Neural progenitor cell (in vitro differentiated cells): ENCODE data around the gene PCSK9. TPM values are rescaled to one million over a fixed set of nuclear protein-coding genes. Genes with fewer than 3 reads are reported as not detected.

Source experiments
- DNase-seq: peaks from one replicate; pipeline ENCODE4 v3.0.0-alpha.2; 2016; ENCODE audit warnings: low spot score
- H2AFZ ChIP-seq: fragments of 200-600 bp; sonication (generic); replicated peaks from 2 replicates; pipeline ENCODE4 v1.6.1; 2016; ENCODE audit warnings: antibody characterized with exemption
- H3F3A ChIP-seq: fragments of 200-600 bp; sonication (generic); 2 replicates; pipeline ENCODE4 v1.6.1; 2016; ENCODE audit warnings: antibody characterized with exemption, low read depth
- H3K27ac ChIP-seq: fragments of 200-600 bp; sonication (generic); 2 replicates; pipeline ENCODE4 v1.5.1; 2016; ENCODE audit warnings: mild to moderate bottlenecking
- H3K27me3 ChIP-seq: fragments of 200-600 bp; sonication (generic); 2 replicates; pipeline ENCODE4 v1.6.1; 2016; ENCODE audit warnings: mild to moderate bottlenecking, moderate library complexity
- H3K36me3 ChIP-seq: fragments of 200-600 bp; sonication (generic); 2 replicates; pipeline ENCODE4 v1.5.1; 2016
- H3K4me1 ChIP-seq: fragments of 200-600 bp; sonication (generic); 2 replicates; pipeline ENCODE4 v1.6.1; 2016; ENCODE audit warnings: mixed run types
- H3K4me2 ChIP-seq: fragments of 200-600 bp; sonication (generic); 2 replicates; pipeline ENCODE4 v1.6.1; 2016
- H3K4me3 ChIP-seq: fragments of 200-600 bp; sonication (generic); 2 replicates; pipeline ENCODE4 v1.5.1; 2016
- H3K79me2 ChIP-seq: fragments of 200-600 bp; sonication (generic); 2 replicates; pipeline ENCODE4 v1.6.1; 2016; ENCODE audit warnings: low read depth
- H3K9ac ChIP-seq: fragments of 200-600 bp; sonication (generic); 2 replicates; pipeline ENCODE4 v1.6.1; 2016
- H3K9me3 ChIP-seq: fragments of 200-600 bp; sonication (generic); 2 replicates; pipeline ENCODE4 v1.5.1; 2016; ENCODE audit warnings: low read depth
- H4K20me1 ChIP-seq: fragments of 200-600 bp; sonication (generic); 2 replicates; pipeline ENCODE4 v1.6.1; 2016; ENCODE audit warnings: low read depth
- H3K27ac Mint-ChIP-seq: 3 replicates; pipeline ENCODE4 v1.8.0; 2021; ENCODE audit warnings: mixed read lengths
- H3K27me3 Mint-ChIP-seq: 2 replicates; pipeline ENCODE4 v1.8.0; 2022; ENCODE audit warnings: low read depth, mild to moderate bottlenecking, inconsistent platforms, moderate library complexity, mixed read lengths; ENCODE audit not compliant: insufficient read depth
- H3K36me3 Mint-ChIP-seq: 3 replicates; pipeline ENCODE4 v1.8.0; 2021; ENCODE audit warnings: mixed read lengths
- H3K4me1 Mint-ChIP-seq: 3 replicates; pipeline ENCODE4 v1.8.0; 2021; ENCODE audit warnings: mixed read lengths
- H3K4me3 Mint-ChIP-seq: 3 replicates; pipeline ENCODE4 v1.8.0; 2021; ENCODE audit warnings: mild to moderate bottlenecking, moderate library complexity, mixed read lengths
- H3K9me3 Mint-ChIP-seq: 3 replicates; pipeline ENCODE4 v1.8.0; 2020; ENCODE audit warnings: mixed read lengths
- EZH2 ChIP-seq: fragments of 200-600 bp; sonication (generic); IDR thresholded peaks from 2 replicates; pipeline ENCODE4 v1.6.1; 2017; ENCODE audit warnings: antibody characterized with exemption, mild to moderate bottlenecking, moderate library complexity
- EZH2phosphoT487 ChIP-seq: fragments of 200-600 bp; sonication (generic); IDR thresholded peaks from 2 replicates; pipeline ENCODE4 v1.6.1; 2017; ENCODE audit warnings: antibody characterized with exemption
- total RNA-seq: library from RNA; depleted of rRNA; stranded (reverse); fragments of >200 nt; gene quantifications from 2 replicates; pipeline ENCODE4 v1.2.3, GENCODE V29; 2015; ENCODE audit warnings: low replicate concordance
- TF ChIP-seq, protein P1 (sequence below): fragments of 200-600 bp; sonication (generic); IDR thresholded peaks from 2 replicates; pipeline ENCODE4 v1.5.1; 2017; ENCODE audit warnings: antibody characterized with exemption, mild to moderate bottlenecking

The PCSK9 gene
- total RNA-seq, 1 donor from 2014 or later = 4.5 TPM

DNA sequence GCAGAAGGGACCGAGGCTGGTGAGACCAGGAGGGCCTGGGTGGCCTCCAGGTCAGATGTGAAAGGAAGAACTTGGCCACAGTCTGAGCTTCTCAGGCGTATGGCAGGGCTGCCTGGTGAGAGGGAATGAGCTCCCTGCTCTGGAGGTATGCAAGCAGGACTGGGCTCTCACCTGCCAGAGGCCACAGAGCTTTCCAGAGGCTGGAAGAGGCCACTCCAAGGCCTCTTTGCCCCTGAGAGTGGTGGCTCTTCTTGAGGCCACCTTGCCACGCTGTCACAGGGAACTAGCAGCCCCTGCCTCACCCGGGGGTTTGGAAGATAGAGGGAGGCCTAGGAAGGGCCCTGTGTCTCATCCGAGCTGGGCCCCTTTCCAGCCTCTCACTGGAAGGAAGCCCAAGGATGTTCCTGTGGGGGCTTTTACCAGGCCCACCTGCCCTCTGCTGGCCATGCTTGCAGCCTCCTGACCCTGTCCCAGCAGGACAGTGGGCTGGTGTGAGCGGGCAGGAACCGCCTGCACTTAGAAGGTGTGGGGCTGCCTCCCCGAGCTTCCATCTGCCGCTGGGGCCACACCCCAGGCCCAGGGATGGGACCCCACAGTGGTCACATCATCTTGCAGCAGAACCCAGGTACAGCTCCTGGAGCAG lies 10.0 kb downstream of the PCSK9 start:
- H3K4me2 ChIP-seq = no peak overlapping the region
- H3K4me1 Mint-ChIP-seq = peaks cover 26% of the 10 kb centered on the region
- H3K4me3 ChIP-seq = no peak overlapping the region
- H3K9me3 Mint-ChIP-seq = no peaks in the 10 kb centered on the region
- H3K27ac ChIP-seq = no peak overlapping the region
- H3K27me3 Mint-ChIP-seq = peaks cover 15% of the 10 kb centered on the region
- H3K9me3 ChIP-seq = no peaks in the 10 kb centered on the region
- no peak for DNase-seq
- H3K36me3 ChIP-seq = no peaks in the 10 kb centered on the region
- H3K27ac Mint-ChIP-seq = peak overlapping the region; percentile 86
- no peaks in the 10 kb centered on the region for H3F3A ChIP-seq
- TF ChIP-seq, protein P1, sequence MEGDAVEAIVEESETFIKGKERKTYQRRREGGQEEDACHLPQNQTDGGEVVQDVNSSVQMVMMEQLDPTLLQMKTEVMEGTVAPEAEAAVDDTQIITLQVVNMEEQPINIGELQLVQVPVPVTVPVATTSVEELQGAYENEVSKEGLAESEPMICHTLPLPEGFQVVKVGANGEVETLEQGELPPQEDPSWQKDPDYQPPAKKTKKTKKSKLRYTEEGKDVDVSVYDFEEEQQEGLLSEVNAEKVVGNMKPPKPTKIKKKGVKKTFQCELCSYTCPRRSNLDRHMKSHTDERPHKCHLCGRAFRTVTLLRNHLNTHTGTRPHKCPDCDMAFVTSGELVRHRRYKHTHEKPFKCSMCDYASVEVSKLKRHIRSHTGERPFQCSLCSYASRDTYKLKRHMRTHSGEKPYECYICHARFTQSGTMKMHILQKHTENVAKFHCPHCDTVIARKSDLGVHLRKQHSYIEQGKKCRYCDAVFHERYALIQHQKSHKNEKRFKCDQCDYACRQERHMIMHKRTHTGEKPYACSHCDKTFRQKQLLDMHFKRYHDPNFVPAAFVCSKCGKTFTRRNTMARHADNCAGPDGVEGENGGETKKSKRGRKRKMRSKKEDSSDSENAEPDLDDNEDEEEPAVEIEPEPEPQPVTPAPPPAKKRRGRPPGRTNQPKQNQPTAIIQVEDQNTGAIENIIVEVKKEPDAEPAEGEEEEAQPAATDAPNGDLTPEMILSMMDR = peak; percentile 19
- no peak for TF ChIP-seq EZH2phosphoT487
- H3K4me3 Mint-ChIP-seq = no peak overlapping the region
- H3K36me3 Mint-ChIP-seq = no peaks in the 10 kb centered on the region
- no peaks in the 10 kb centered on the region for H4K20me1 ChIP-seq
- H3K4me1 ChIP-seq = no peaks in the 10 kb centered on the region
- H3K79me2 ChIP-seq = no peaks in the 10 kb centered on the region
- no peak overlapping the region for H2AFZ ChIP-seq
- H3K27me3 ChIP-seq = no peaks in the 10 kb centered on the region
- no peak overlapping the region for H3K9ac ChIP-seq

DNA sequence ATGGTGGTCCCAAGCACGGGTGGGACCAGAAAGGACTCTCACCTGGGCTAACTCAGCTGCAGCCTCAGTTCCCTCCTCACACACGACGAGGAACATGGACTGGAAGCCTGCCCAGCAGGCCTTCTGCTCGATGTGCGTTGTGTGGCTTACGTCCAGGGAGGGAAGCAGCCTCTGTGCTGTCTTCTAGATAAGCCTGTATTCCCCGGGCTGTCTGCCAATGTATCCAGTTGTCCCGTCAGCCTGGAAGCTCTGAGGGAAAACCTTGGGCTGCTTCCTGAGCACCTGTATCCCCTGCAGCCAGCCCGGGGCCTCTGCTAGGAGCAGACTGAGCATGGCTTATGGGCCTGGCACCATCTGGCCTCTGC lies 10.5 kb downstream of the PCSK9 start:
- no peak overlapping the region for H3K4me2 ChIP-seq
- TF ChIP-seq EZH2phosphoT487 = no peak
- TF ChIP-seq, protein P1 = no peak
- no peak for TF ChIP-seq EZH2
- no peaks in the 10 kb centered on the region for H3F3A ChIP-seq
- H3K9me3 ChIP-seq = no peaks in the 10 kb centered on the region
- H3K4me1 ChIP-seq = no peaks in the 10 kb centered on the region
- no peak overlapping the region for H2AFZ ChIP-seq
- no peak overlapping the region for H3K9ac ChIP-seq
- Mint-ChIP-seq H3K4me1 (peaks cover 21% of the 10 kb centered on the region), H3K4me3 (no peak overlapping the region), H3K27me3 (peaks cover 15% of the 10 kb centered on the region), H3K27ac (peak overlapping the region; percentile 17), H3K36me3 (no peaks in the 10 kb centered on the region), H3K9me3 (no peaks in the 10 kb centered on the region)
- H4K20me1 ChIP-seq = no peaks in the 10 kb centered on the region
- H3K4me3 ChIP-seq = no peak overlapping the region
- DNase-seq = no peak
- H3K27ac ChIP-seq = no peak overlapping the region
- H3K36me3 ChIP-seq = no peaks in the 10 kb centered on the region
- H3K79me2 ChIP-seq = no peaks in the 10 kb centered on the region
- H3K27me3 ChIP-seq = no peaks in the 10 kb centered on the region

DNA sequence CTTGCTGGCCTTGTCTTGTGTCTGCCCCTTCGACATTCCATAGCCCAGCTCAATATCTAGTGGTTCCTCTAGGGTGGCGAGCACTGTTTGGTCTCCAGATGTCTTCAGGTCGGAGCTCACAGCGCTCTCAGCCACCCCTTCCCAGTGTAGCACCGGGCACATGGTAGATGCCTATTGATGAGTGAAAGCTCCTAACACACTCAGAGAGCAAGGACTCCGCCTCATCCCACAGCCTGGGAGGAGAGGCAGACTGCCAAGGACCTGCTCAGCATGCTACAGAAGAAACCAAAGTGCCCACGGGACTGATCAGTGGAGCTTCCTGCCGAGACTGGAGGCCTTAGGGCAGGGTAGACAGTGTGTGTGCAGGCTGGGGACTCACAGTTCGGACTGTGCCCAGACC lies 10.9 kb downstream of the PCSK9 start:
- peak overlapping the region; percentile 17 for H3K27ac Mint-ChIP-seq
- H3K36me3 Mint-ChIP-seq = no peaks in the 10 kb centered on the region
- no peak overlapping the region for H3K4me3 Mint-ChIP-seq
- no peaks in the 10 kb centered on the region for H3K36me3 ChIP-seq
- H4K20me1 ChIP-seq = no peaks in the 10 kb centered on the region
- H2AFZ ChIP-seq = no peak overlapping the region
- no peak overlapping the region for H3K4me2 ChIP-seq
- H3K9me3 Mint-ChIP-seq = no peaks in the 10 kb centered on the region
- no peak overlapping the region for H3K9ac ChIP-seq
- no peaks in the 10 kb centered on the region for H3K27me3 ChIP-seq
- H3K4me3 ChIP-seq = no peak overlapping the region
- no peak for TF ChIP-seq EZH2
- no peak for TF ChIP-seq EZH2phosphoT487
- TF ChIP-seq, protein P1 = no peak
- H3K4me1 ChIP-seq = no peaks in the 10 kb centered on the region
- H3K9me3 ChIP-seq = no peaks in the 10 kb centered on the region
- no peak overlapping the region for H3K27ac ChIP-seq
- peaks cover 15% of the 10 kb centered on the region for H3K27me3 Mint-ChIP-seq
- peaks cover 25% of the 10 kb centered on the region for H3K4me1 Mint-ChIP-seq
- H3K79me2 ChIP-seq = no peaks in the 10 kb centered on the region
- DNase-seq = no peak
- no peaks in the 10 kb centered on the region for H3F3A ChIP-seq
